ENCODE data around the gene CACNA2D4.

CACNA2D4 gene

GRCh38 chr12:1744932-1745331 lies 173.5 kb downstream of the CACNA2D4 start:
- POLR2A ChIA-PET, result no interaction called here
- CTCF ChIA-PET, result no interaction called here
- TF ChIP-seq SP1 (IDR thresholded peaks at IDR 0.05), result no peak
- no peak for TF ChIP-seq ZNF384 (IDR thresholded peaks at IDR 0.05)
- TF ChIP-seq FOXA1 (IDR thresholded peaks at IDR 0.05), result no peak
- TF ChIP-seq CTBP1 (IDR thresholded peaks at IDR 0.05; ENCODE audit: borderline replicate concordance), result no peak
- no peak for TF ChIP-seq PKNOX1 (IDR thresholded peaks at IDR 0.05)
- TF ChIP-seq ARNT (IDR thresholded peaks at IDR 0.05), result no peak
- TF ChIP-seq L3MBTL2 (conservative IDR thresholded peaks at IDR 0.05), result no peak
- TF ChIP-seq ELF4 (IDR thresholded peaks at IDR 0.05), result no peak
- TF ChIP-seq TARDBP (IDR thresholded peaks at IDR 0.05), result no peak
- TF ChIP-seq NFRKB (IDR thresholded peaks at IDR 0.05), result no peak
- TF ChIP-seq BHLHE40 (IDR thresholded peaks at IDR 0.05; ENCODE audit: borderline replicate concordance), result no peak
- TF ChIP-seq FOXM1 (IDR thresholded peaks at IDR 0.05; ENCODE audit: borderline replicate concordance), result no peak
- no peak for TF ChIP-seq SUZ12 (IDR thresholded peaks at IDR 0.05)
- TF ChIP-seq LEF1 (IDR thresholded peaks at IDR 0.05; ENCODE audit: borderline replicate concordance), result no peak
- no peak for TF ChIP-seq FOXK2 (IDR thresholded peaks at IDR 0.05)
- TF ChIP-seq HDGF (IDR thresholded peaks at IDR 0.05; ENCODE audit: borderline replicate concordance), result no peak
- DNase-seq (ENCODE audit: extremely low spot score), result no peak

Measured in HEK293T (cell line).